ENCODE data around the gene LRCH1. TPM values are rescaled to one million over a fixed set of nuclear protein-coding genes. Genes with fewer than 3 reads are reported as not detected.
A peak's percentile ranks its signal among the peaks of the same experiment; 100 is the strongest.

The LRCH1 gene
- total and polyA plus RNA-seq, 4 donors: 2.6 to 6.6 (median 3.4) TPM

DNA sequence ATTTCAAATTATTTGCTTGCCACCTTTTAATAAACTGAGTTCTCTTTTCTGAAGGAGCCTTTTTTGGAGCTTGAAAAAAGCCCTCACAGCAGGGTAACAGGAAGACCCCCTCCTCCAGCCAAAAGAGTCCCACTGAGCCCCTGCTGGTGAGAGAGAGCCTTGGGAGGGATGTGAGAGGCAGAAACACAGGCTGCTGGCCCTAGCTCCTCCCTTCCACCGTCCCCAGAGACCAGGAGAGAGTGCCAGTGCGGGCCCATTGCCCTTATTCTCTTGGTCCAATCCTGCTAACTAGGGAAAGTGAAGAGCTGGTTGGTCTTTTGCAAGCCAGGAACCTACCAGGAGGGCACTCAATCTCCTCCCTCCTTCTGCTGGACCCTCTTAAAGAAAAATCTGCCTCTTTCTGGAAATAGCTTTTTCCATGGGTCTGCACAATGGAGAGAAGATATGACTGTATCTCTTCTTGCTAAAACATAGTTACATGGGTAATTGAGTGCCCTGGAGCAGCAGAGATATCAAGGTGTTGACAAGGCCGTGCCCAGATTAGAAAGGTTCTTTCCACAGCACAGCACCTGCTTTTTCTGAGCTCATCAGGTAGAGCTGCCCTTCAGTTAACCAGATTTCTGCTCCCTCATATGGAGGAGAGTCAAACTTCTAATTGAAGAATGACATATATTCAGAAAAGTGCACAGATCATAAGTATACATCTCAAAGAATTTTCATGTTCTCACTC, 113.9 kb downstream of the LRCH1 start:
- no peak overlapping the region for H3K9ac ChIP-seq (ENCODE audit: low read depth in 1 of 2, low read length in 2 of 2)
- 80% methylated on average over 3 of the region's 3 CpGs for WGBS
- DNase-seq (ENCODE audit: low spot score): no peak
- no peaks in the 10 kb centered on the region for H3K9me3 ChIP-seq (ENCODE audit: control insufficient read depth in 4 of 4, low read length in 3 of 4)
- H3K36me3 ChIP-seq (ENCODE audit: control insufficient read depth in 4 of 4, insufficient read depth in 3 of 4, low read depth in 1 of 4, low read length in 3 of 4): no peaks in the 10 kb centered on the region
- no peak overlapping the region for H3K4me3 ChIP-seq (ENCODE audit: low read depth in 1 of 3, low read length in 3 of 3)
- H3K4me1 ChIP-seq (ENCODE audit: control insufficient read depth in 4 of 4, insufficient read depth in 4 of 4, low read length in 3 of 4): peaks cover 4 to 41% (median 30%) of the 10 kb centered on the region in 4 donors
- no peaks in the 10 kb centered on the region for H3K27me3 ChIP-seq (ENCODE audit: control insufficient read depth in 4 of 4, insufficient read depth in 4 of 4, low read length in 3 of 4)
- no peak overlapping the region for H3K27ac ChIP-seq (ENCODE audit: low read depth in 1 of 2, low read length in 2 of 2)
- TF ChIP-seq NR2F2 (IDR thresholded peaks at IDR 0.05): no peak
- TF ChIP-seq GABPA (IDR thresholded peaks at IDR 0.05 in 1 of 2, conservative IDR thresholded peaks at IDR 0.05 in 1 of 2): no peak
- no peak for TF ChIP-seq YY1 (IDR thresholded peaks at IDR 0.05)
- no peak for TF ChIP-seq MAX (IDR thresholded peaks at IDR 0.05)
- no peak for TF ChIP-seq HNF4A (conservative IDR thresholded peaks at IDR 0.05)
- TF ChIP-seq, protein P1, sequence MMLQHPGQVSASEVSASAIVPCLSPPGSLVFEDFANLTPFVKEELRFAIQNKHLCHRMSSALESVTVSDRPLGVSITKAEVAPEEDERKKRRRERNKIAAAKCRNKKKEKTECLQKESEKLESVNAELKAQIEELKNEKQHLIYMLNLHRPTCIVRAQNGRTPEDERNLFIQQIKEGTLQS (IDR thresholded peaks at IDR 0.05): no peak
- TF ChIP-seq JUND (IDR thresholded peaks at IDR 0.05): no peak
- no peak for TF ChIP-seq HNF4G (IDR thresholded peaks at IDR 0.05)
- TF ChIP-seq, protein P2, sequence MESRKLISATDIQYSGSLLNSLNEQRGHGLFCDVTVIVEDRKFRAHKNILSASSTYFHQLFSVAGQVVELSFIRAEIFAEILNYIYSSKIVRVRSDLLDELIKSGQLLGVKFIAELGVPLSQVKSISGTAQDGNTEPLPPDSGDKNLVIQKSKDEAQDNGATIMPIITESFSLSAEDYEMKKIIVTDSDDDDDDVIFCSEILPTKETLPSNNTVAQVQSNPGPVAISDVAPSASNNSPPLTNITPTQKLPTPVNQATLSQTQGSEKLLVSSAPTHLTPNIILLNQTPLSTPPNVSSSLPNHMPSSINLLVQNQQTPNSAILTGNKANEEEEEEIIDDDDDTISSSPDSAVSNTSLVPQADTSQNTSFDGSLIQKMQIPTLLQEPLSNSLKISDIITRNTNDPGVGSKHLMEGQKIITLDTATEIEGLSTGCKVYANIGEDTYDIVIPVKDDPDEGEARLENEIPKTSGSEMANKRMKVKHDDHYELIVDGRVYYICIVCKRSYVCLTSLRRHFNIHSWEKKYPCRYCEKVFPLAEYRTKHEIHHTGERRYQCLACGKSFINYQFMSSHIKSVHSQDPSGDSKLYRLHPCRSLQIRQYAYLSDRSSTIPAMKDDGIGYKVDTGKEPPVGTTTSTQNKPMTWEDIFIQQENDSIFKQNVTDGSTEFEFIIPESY (IDR thresholded peaks at IDR 0.05): no peak
- no peak for TF ChIP-seq FOXA1 (IDR thresholded peaks at IDR 0.05)
- TF ChIP-seq FOXA2 (IDR thresholded peaks at IDR 0.05): no peak
- no peak for TF ChIP-seq RXRA (IDR thresholded peaks at IDR 0.05)
- no peak for TF ChIP-seq RAD21 (IDR thresholded peaks at IDR 0.05)
- TF ChIP-seq SP1 (IDR thresholded peaks at IDR 0.05): no peak
- TF ChIP-seq CTCF (IDR thresholded peaks at IDR 0.05; ENCODE audit: low read depth, low read length, missing input control): no peak

DNA sequence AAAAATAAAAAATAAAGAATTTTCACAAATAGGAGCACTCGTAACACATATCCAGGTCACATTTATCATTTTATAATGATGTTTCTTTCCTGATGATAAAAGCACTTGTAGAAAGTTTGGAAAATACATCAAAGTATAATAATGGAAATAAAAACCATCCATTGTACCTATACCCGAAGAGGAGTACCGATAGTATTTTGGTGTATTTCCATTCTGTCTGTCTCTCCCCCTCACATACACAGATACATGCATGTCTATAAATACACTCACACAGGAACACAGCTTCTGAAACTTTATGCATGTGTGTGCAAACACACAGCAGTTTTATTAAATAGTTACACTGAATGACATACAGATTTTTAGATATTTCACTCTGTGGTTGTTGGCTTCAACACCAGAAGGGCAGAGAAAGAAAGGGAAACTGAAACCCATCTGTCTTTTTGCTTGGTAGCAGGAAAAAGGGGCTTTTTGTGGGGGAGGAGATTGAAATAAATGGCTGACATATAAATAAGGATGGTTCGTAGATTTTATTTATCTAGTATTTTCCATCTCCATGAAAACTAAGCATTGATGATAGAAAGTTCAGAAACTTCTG, 114.8 kb downstream of the LRCH1 start:
- Histone ChIP-seq H3K36me3 (ENCODE audit: control insufficient read depth in 4 of 4, insufficient read depth in 3 of 4, low read depth in 1 of 4, low read length in 3 of 4) (no peaks in the 10 kb centered on the region), H3K27me3 (ENCODE audit: control insufficient read depth in 4 of 4, insufficient read depth in 4 of 4, low read length in 3 of 4) (no peaks in the 10 kb centered on the region), H3K4me3 (ENCODE audit: low read depth in 1 of 3, low read length in 3 of 3) (no peak overlapping the region), H3K9me3 (ENCODE audit: control insufficient read depth in 4 of 4, low read length in 3 of 4) (no peaks in the 10 kb centered on the region), H3K4me1 (ENCODE audit: control insufficient read depth in 4 of 4, insufficient read depth in 4 of 4, low read length in 3 of 4) (peaks cover 4 to 41% (median 30%) of the 10 kb centered on the region in 4 donors), H3K27ac (ENCODE audit: low read depth in 1 of 2, low read length in 2 of 2) (peak overlapping the region in 1 of 2 donors; percentile 31), H3K9ac (ENCODE audit: low read depth in 1 of 2, low read length in 2 of 2) (no peak overlapping the region)
- WGBS: 75% methylated on average over 4 of the region's 4 CpGs
- DNase-seq (ENCODE audit: low spot score): no peak
- TF ChIP-seq NR2F2 (IDR thresholded peaks at IDR 0.05) (no peak), JUND (IDR thresholded peaks at IDR 0.05) (no peak), FOXA1 (IDR thresholded peaks at IDR 0.05) (no peak), RAD21 (IDR thresholded peaks at IDR 0.05) (no peak), RXRA (IDR thresholded peaks at IDR 0.05) (no peak), YY1 (IDR thresholded peaks at IDR 0.05) (no peak), FOXA2 (IDR thresholded peaks at IDR 0.05) (no peak), HNF4G (IDR thresholded peaks at IDR 0.05) (no peak), GABPA (IDR thresholded peaks at IDR 0.05 in 1 of 2, conservative IDR thresholded peaks at IDR 0.05 in 1 of 2) (no peak), EGR1 (IDR thresholded peaks at IDR 0.05; ENCODE audit: low read depth in 2 of 2) (no peak), CTCF (IDR thresholded peaks at IDR 0.05; ENCODE audit: low read depth, low read length, missing input control) (no peak), SP1 (IDR thresholded peaks at IDR 0.05) (no peak), MAX (IDR thresholded peaks at IDR 0.05) (no peak), HNF4A (conservative IDR thresholded peaks at IDR 0.05) (no peak)
- TF ChIP-seq, protein P1 (IDR thresholded peaks at IDR 0.05): no peak
- TF ChIP-seq, protein P3, sequence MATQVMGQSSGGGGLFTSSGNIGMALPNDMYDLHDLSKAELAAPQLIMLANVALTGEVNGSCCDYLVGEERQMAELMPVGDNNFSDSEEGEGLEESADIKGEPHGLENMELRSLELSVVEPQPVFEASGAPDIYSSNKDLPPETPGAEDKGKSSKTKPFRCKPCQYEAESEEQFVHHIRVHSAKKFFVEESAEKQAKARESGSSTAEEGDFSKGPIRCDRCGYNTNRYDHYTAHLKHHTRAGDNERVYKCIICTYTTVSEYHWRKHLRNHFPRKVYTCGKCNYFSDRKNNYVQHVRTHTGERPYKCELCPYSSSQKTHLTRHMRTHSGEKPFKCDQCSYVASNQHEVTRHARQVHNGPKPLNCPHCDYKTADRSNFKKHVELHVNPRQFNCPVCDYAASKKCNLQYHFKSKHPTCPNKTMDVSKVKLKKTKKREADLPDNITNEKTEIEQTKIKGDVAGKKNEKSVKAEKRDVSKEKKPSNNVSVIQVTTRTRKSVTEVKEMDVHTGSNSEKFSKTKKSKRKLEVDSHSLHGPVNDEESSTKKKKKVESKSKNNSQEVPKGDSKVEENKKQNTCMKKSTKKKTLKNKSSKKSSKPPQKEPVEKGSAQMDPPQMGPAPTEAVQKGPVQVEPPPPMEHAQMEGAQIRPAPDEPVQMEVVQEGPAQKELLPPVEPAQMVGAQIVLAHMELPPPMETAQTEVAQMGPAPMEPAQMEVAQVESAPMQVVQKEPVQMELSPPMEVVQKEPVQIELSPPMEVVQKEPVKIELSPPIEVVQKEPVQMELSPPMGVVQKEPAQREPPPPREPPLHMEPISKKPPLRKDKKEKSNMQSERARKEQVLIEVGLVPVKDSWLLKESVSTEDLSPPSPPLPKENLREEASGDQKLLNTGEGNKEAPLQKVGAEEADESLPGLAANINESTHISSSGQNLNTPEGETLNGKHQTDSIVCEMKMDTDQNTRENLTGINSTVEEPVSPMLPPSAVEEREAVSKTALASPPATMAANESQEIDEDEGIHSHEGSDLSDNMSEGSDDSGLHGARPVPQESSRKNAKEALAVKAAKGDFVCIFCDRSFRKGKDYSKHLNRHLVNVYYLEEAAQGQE (IDR thresholded peaks at IDR 0.05): no peak
